ENCODE measurements around the gene VIM. TPM values are rescaled to one million over a fixed set of nuclear protein-coding genes. Genes with fewer than 3 reads are reported as not detected.

The VIM gene
- total and polyA plus RNA-seq, 2 donors (not counting 1 experiment from before 2014, with no cell fraction given), result 343 to 375 TPM

- no peaks in the 10 kb centered on the region for H3K27me3 ChIP-seq (replicated peaks in 1 of 4; ENCODE audit: control extremely low read depth in 1 of 4, control insufficient read depth in 3 of 4, insufficient read depth in 4 of 4, low read length in 3 of 4)
- Mint-ChIP-seq H3K27ac (peak overlapping the region; percentile 100), H3K4me1 (peaks cover 36% of the 10 kb centered on the region), H3K9me3 (ENCODE audit: insufficient read depth) (no peaks in the 10 kb centered on the region), H3K27me3 (no peaks in the 10 kb centered on the region), H3K4me3 (peak overlapping the region; percentile 99)
- peaks cover 37% of the 10 kb centered on the region for H3K79me2 ChIP-seq (ENCODE audit: control insufficient read depth, insufficient read depth, low read length)
- ATAC-seq (ENCODE audit: low read depth) (no peak), DNase-seq (peak; percentile 66)
- H3K9ac ChIP-seq (ENCODE audit: low read length), result peak overlapping the region; percentile 90
- intact Hi-C loops (cut with micrococcal nuclease), result loop anchor here (1.0 to 5.0 kb wide), 2 partner anchors 11 to 415 kb away; partner anchors contain the start of gene STAM
- CTCF ChIA-PET, result interaction anchor here (1.0 to 7.0 kb wide), 5 partner anchors 9 to 411 kb away, joined by 3 to 94 read pairs (median 6); partner anchors contain the start of genes RSU1 and TRDMT1
- 0% methylated on average over 8 of the region's 12 CpGs for WGBS (ENCODE audit: insufficient coverage)
- peak overlapping the region; percentile 74 to 89 (median 82) for H3K4me3 ChIP-seq (ENCODE audit: control extremely low read depth in 1 of 5, extremely low read depth in 1 of 5, insufficient read depth in 1 of 5, low read depth in 2 of 5, low read length in 4 of 5)
- H4K20me1 ChIP-seq (ENCODE audit: control insufficient read depth, insufficient read depth, low read length, poor library complexity, severe bottlenecking), result peaks cover 42% of the 10 kb centered on the region
- peak; percentile 68 for TF ChIP-seq CTCF (IDR thresholded peaks at IDR 0.05)
- no peak for TF ChIP-seq EZH2 (IDR thresholded peaks at IDR 0.05; ENCODE audit: borderline replicate concordance, insufficient read depth, low read depth, low read length, poor library complexity, severe bottlenecking)
- H2AFZ ChIP-seq (ENCODE audit: insufficient read depth, low read depth, low read length, poor library complexity, severe bottlenecking), result peak overlapping the region; percentile 80
- POLR2A ChIA-PET, result interaction anchor here (1.0 to 4.8 kb wide), 3 partner anchors 26 to 410 kb away, joined by 3 to 91 read pairs (median 29); partner anchors contain the start of genes RSU1 and TRDMT1
- peaks cover 30 to 31% of the 10 kb centered on the region in 2 donors for H3K4me1 ChIP-seq (ENCODE audit: control insufficient read depth in 2 of 2, insufficient read depth in 2 of 2, low read length in 2 of 2)
- peak overlapping the region; percentile 81 for H3K4me2 ChIP-seq (replicated peaks; ENCODE audit: low read depth, low read length, poor library complexity, severe bottlenecking)
- H3K36me3 ChIP-seq (replicated peaks in 1 of 2; ENCODE audit: control extremely low read depth in 1 of 2, control insufficient read depth in 1 of 2, extremely low read depth in 1 of 2, insufficient read depth in 2 of 2, low read length in 1 of 2), result peaks cover 13 to 19% of the 10 kb centered on the region in 2 experiments
- no peaks in the 10 kb centered on the region for H3K9me3 ChIP-seq (ENCODE audit: control extremely low read depth in 1 of 3, control insufficient read depth in 2 of 3, insufficient read depth in 1 of 3, low read length in 2 of 3)
- H3K27ac ChIP-seq (ENCODE audit: low read length in 2 of 2), result peak overlapping the region; percentile 91 to 97
Observed at GRCh38 chr10:17227367-17228090, 512 bp upstream of the VIM start.
